Dermis microvascular lymphatic vessel endothelial cell (primary cell): Measurements from ENCODE around the gene FBXL14. TPM values are rescaled to one million over a fixed set of nuclear protein-coding genes. Genes with fewer than 3 reads are reported as not detected.

Experiments
- DNase-seq, 2 donors: peaks; one replicate each; pipeline versions ENCODE4 v3.0.0 to v3.0.0-alpha.2; 2010; ENCODE audit warnings: low read depth in 2 of 2
- total RNA-seq: library from RNA; depleted of rRNA; stranded (reverse); fragments of >200 nt; gene quantifications from 2 replicates; pipeline ENCODE4 v1.2.1, GENCODE V29; 2014

Gene FBXL14
- total RNA-seq, 1 donor from 2014 or later = 10.9 TPM

GRCh38 chr12:1594006-1594260 lies 448 bp downstream of the FBXL14 start:
- DNase-seq = no peak

GRCh38 chr12:1593174-1594005 lies 991 bp downstream of the FBXL14 start:
- peak in 1 of 2 donors; percentile 32 for DNase-seq

GRCh38 chr12:1592444-1593173 lies 1.8 kb downstream of the FBXL14 start:
- peak in 1 of 2 donors; percentile 49 for DNase-seq

GRCh38 chr12:1591543-1591942 lies 2.8 kb downstream of the FBXL14 start:
- no peak for DNase-seq

- peak in 1 of 2 donors; percentile 61 for DNase-seq
These were observed 3.3 kb downstream of the FBXL14 start for GRCh38 chr12:1591034-1591433.

- DNase-seq = no peak
These were observed 4.0 kb downstream of the FBXL14 start for GRCh38 chr12:1590221-1590979.

- DNase-seq = no peak
These were observed 5.8 kb downstream of the FBXL14 start for GRCh38 chr12:1588575-1588947.

GRCh38 chr12:1587927-1588574 lies 6.3 kb downstream of the FBXL14 start:
- no peak for DNase-seq

- no peak for DNase-seq
These were observed 10.1 kb downstream of the FBXL14 start for GRCh38 chr12:1584326-1584725.

- peak; percentile 83 to 85 for DNase-seq
These were observed 10.8 kb downstream of the FBXL14 start for GRCh38 chr12:1583421-1584078.

GRCh38 chr12:1582709-1583050 lies 11.7 kb downstream of the FBXL14 start:
- DNase-seq = no peak

- no peak for DNase-seq
These were observed 12.2 kb downstream of the FBXL14 start for GRCh38 chr12:1581973-1582708.

- DNase-seq = no peak
These were observed 13.9 kb downstream of the FBXL14 start for GRCh38 chr12:1580526-1580925.

- no peak for DNase-seq
These were observed 14.5 kb downstream of the FBXL14 start for GRCh38 chr12:1579651-1580435.

GRCh38 chr12:1576410-1577241 lies 17.8 kb downstream of the FBXL14 start:
- DNase-seq = no peak

GRCh38 chr12:1575408-1576401 lies 18.7 kb downstream of the FBXL14 start:
- no peak for DNase-seq

- no peak for DNase-seq
These were observed 19.5 kb downstream of the FBXL14 start for GRCh38 chr12:1574865-1575259.
